HepG2 (cell line): ENCODE measurements around the gene SPATA33.

Experiments used
- ARID2 ChIP-seq: sonication (generic); formaldehyde crosslinking; IDR thresholded peaks from 2 replicates; pipeline ENCODE4 v1.8.1; 2022; ENCODE audit warnings: mild to moderate bottlenecking, missing genetic modification reagents, borderline replicate concordance
- CTCF ChIP-seq: sonication (generic); formaldehyde crosslinking; IDR thresholded peaks from 2 replicates; pipeline ENCODE4 v1.5.0; 2020; ENCODE audit warnings: mild to moderate bottlenecking, missing genetic modification reagents, moderate library complexity
- ELF4 ChIP-seq: sonication (generic); formaldehyde crosslinking; IDR thresholded peaks from 2 replicates; pipeline ENCODE4 v1.5.0; 2020; ENCODE audit warnings: missing genetic modification reagents, mild to moderate bottlenecking, moderate library complexity, borderline replicate concordance
- EP300 ChIP-seq, 3 experiments: sonication (generic) in 1 of 3; formaldehyde crosslinking in 1 of 3; IDR thresholded peaks; 2 replicates each; pipeline versions ENCODE4 v1.5.1 to v1.6.1; 2011 to 2020; ENCODE audit warnings: low read depth in 2 of 3, low read length in 2 of 3, borderline replicate concordance in 1 of 3, improper control_type of control experiment in 1 of 3, mild to moderate bottlenecking in 1 of 3, missing genetic modification reagents in 1 of 3, moderate library complexity in 1 of 3
- FOXP1 ChIP-seq, 2 experiments: fragments of 450-650 bp in 1 of 2; IDR thresholded peaks; 2 replicates each; pipeline ENCODE4 v1.6.1; 2017 to 2018; ENCODE audit warnings: antibody characterized with exemption in 1 of 2
- RAD51 ChIP-seq: fragments of 450-650 bp; IDR thresholded peaks from 2 replicates; pipeline ENCODE4 v1.6.1; 2016; ENCODE audit warnings: borderline replicate concordance
- TAF1 ChIP-seq: sonication (generic); formaldehyde crosslinking; IDR thresholded peaks from 2 replicates; pipeline ENCODE4 v1.4.0; 2020; ENCODE audit warnings: missing genetic modification reagents
- TGIF2 ChIP-seq: IDR thresholded peaks from 2 replicates; pipeline ENCODE4 v1.6.1; 2016; ENCODE audit warnings: control low read depth, missing compliant biosample characterization
- ZNF501 ChIP-seq: sonication (generic); formaldehyde crosslinking; IDR thresholded peaks from 2 replicates; pipeline ENCODE4 v1.5.1; 2020; ENCODE audit warnings: mild to moderate bottlenecking, moderate library complexity, missing genetic modification reagents
- ZNF841 ChIP-seq: sonication (generic); formaldehyde crosslinking; IDR thresholded peaks from 2 replicates; pipeline ENCODE4 v1.8.1; 2023; ENCODE audit warnings: missing genetic modification reagents, borderline replicate concordance
- ZNF850 ChIP-seq: sonication (generic); formaldehyde crosslinking; conservative IDR thresholded peaks from 2 replicates; pipeline ENCODE4 v1.9.0; 2021; ENCODE audit warnings: mild to moderate bottlenecking, missing genetic modification reagents

GRCh38 chr16:89691986-89692569, 34.4 kb downstream of the SPATA33 start:
- TF ChIP-seq TAF1 (CRISPR knock-in tag) (no peak), ZNF501 (0 out of 2 replicates have a peak, but pooled peaks have one; percentile 33), ELF4 (CRISPR knock-in tag) (no peak), ARID2 (CRISPR knock-in tag) (no peak), EP300 (IDR thresholded peaks at IDR 0.05; ENCODE audit: low read depth in 2 of 2, low read length in 2 of 2) (no peak), EP300 (CRISPR knock-in tag; IDR thresholded peaks at IDR 0.05; ENCODE audit: borderline replicate concordance) (no peak), ZNF841 (CRISPR knock-in tag) (no peak), CTCF (no peak), FOXP1 (IDR thresholded peaks at IDR 0.05) (no peak), FOXP1 (CRISPR knock-in tag; IDR thresholded peaks at IDR 0.05) (no peak), RAD51 (no peak), ZNF850 (CRISPR knock-in tag) (no peak), TGIF2 (no peak)
